Nephron (organoid): ENCODE results near the gene GPD1.
A peak's percentile ranks its signal among the peaks of the same experiment; 100 is the strongest.

Source experiments
- H3K27ac Mint-ChIP-seq, 3 experiments: 2 replicates each; pipeline ENCODE4 v1.8.0; 2020; ENCODE audit warnings: mixed read lengths in 3 of 3, mild to moderate bottlenecking in 2 of 3, moderate library complexity in 1 of 3
- H3K27me3 Mint-ChIP-seq: 2 replicates; pipeline ENCODE4 v1.8.0; 2021; ENCODE audit warnings: low read depth, mild to moderate bottlenecking, moderate library complexity, mixed read lengths
- H3K36me3 Mint-ChIP-seq: 2 replicates; pipeline ENCODE4 v1.8.0; 2020; ENCODE audit warnings: low read depth, mixed read lengths
- H3K4me1 Mint-ChIP-seq: 2 replicates; pipeline ENCODE4 v1.8.0; 2020; ENCODE audit warnings: mixed read lengths
- H3K4me3 Mint-ChIP-seq, 3 experiments: 2 replicates each; pipeline ENCODE4 v1.8.0; 2020; ENCODE audit warnings: mild to moderate bottlenecking in 3 of 3, mixed read lengths in 3 of 3, moderate library complexity in 2 of 3
- H3K9me3 Mint-ChIP-seq: 2 replicates; pipeline ENCODE4 v1.8.0; 2020; ENCODE audit warnings: mixed read lengths
- TF ChIP-seq, protein P1 (sequence below), 3 experiments: fragments of 200-600 bp; sonication (generic); IDR thresholded peaks; one replicate each; pipeline ENCODE4 v1.5.0; 2021; ENCODE audit warnings: antibody characterized with exemption in 3 of 3; ENCODE audit not compliant: unreplicated experiment in 3 of 3

Gene GPD1

DNA sequence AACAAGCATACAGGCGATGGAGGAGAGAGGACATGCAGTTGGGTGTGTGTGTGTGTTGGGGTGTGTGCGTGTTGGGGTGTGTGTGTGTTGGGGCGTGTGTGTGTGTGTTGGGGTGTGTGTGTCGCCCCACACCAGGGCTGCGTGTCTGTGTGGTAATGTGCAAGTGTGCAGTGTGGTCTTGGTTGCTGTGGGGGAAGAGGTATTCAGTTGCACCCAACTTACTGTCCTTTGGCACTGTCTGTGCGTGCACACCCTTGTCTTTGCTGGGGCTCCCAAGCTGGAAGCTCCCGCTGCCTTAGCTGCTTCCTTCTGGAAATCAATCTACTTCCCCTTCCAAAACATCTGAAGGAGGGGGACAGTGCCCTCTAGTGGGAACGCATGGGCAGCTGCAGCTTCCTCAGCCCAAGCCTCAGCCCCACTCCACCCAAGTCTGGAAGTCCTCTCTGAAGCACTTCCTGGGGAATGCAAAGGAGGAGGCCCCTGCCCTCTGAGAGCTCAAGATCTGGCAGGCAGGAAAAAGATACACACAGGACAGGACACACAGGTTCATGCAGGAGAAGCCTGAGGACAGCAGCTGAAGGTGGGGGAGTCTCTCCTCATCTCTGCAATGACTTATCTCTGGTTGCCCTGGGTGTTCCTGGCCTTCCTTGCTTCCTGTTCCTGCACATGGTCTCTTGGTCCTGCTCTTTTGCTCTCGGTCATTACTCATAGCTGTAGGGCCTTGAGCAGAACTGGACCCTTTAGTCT is 33.3 kb upstream of the GPD1 start:
- no peaks in the 10 kb centered on the region for H3K36me3 Mint-ChIP-seq
- peaks cover 4% of the 10 kb centered on the region for H3K27me3 Mint-ChIP-seq
- peaks cover 15% of the 10 kb centered on the region for H3K4me1 Mint-ChIP-seq
- peak overlapping the region; percentile 26 to 65 (median 52) for H3K27ac Mint-ChIP-seq
- no peaks in the 10 kb centered on the region for H3K9me3 Mint-ChIP-seq
- TF ChIP-seq, protein P1, sequence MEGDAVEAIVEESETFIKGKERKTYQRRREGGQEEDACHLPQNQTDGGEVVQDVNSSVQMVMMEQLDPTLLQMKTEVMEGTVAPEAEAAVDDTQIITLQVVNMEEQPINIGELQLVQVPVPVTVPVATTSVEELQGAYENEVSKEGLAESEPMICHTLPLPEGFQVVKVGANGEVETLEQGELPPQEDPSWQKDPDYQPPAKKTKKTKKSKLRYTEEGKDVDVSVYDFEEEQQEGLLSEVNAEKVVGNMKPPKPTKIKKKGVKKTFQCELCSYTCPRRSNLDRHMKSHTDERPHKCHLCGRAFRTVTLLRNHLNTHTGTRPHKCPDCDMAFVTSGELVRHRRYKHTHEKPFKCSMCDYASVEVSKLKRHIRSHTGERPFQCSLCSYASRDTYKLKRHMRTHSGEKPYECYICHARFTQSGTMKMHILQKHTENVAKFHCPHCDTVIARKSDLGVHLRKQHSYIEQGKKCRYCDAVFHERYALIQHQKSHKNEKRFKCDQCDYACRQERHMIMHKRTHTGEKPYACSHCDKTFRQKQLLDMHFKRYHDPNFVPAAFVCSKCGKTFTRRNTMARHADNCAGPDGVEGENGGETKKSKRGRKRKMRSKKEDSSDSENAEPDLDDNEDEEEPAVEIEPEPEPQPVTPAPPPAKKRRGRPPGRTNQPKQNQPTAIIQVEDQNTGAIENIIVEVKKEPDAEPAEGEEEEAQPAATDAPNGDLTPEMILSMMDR (IDR thresholded peaks at IDR 0.05; ENCODE audit: unreplicated experiment in 3 of 3), result peak; percentile 88 to 96 (median 90)
- H3K4me3 Mint-ChIP-seq, result peak overlapping the region in 1 of 3 experiments; percentile 1

DNA sequence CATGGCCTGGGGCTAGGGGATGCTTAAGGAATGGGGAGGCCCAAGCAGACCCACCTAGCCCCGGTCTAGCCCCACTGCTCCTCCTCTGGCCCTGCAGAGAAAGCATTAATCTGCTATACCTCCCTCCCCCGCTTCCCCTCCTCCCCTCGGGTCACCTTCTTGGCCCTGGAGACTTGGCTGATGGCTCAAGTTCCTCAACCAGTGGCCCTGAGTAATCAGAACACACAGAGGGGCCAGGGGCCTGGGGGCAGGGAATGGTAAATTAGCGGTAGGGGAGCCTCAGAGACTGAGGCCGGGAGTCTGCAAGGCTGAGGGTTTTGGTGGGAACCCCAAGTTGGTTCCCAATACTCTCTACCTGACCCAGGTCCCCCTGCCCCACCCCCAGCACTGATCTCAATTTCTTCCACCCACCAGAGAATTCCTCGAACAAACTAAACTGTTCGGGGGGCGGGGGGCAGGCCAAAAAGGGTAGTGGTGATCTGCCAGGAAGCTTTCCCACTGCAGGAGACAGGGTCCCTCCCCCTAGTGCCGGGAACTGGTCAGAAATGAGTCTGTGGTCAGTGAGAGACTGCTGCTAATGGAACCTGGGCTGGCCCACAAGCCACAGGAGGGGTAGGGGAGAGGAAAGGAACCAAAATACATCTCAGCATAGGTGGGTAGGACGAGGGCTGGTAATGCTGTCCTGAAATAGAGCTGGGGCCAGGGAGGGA is 31.5 kb upstream of the GPD1 start:
- H3K36me3 Mint-ChIP-seq, result no peaks in the 10 kb centered on the region
- no peak overlapping the region for H3K4me3 Mint-ChIP-seq
- TF ChIP-seq, protein P1 (IDR thresholded peaks at IDR 0.05; ENCODE audit: unreplicated experiment in 3 of 3), result no peak
- H3K4me1 Mint-ChIP-seq, result peaks cover 15% of the 10 kb centered on the region
- H3K9me3 Mint-ChIP-seq, result no peaks in the 10 kb centered on the region
- H3K27me3 Mint-ChIP-seq, result peaks cover 7% of the 10 kb centered on the region
- H3K27ac Mint-ChIP-seq, result no peak overlapping the region

- TF ChIP-seq, protein P1 (IDR thresholded peaks at IDR 0.05; ENCODE audit: unreplicated experiment in 3 of 3), result no peak
- no peak overlapping the region for H3K4me3 Mint-ChIP-seq
Measured at GRCh38 chr12:50073206-50073605, 30.6 kb upstream of the GPD1 start.

DNA sequence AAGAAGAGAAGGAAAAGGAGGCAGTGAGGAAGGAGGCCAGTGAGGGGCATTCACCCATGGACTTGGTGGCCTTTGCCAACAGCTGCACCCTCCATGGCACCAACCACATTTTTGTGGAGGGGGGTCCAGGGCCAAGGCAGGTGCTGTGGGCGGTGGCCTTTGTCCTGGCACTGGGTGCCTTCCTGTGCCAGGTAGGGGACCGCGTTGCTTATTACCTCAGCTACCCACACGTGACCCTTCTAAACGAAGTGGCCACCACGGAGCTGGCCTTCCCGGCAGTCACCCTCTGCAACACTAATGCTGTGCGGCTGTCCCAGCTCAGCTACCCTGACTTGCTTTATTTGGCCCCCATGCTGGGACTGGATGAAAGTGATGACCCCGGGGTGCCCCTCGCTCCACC is 30.1 kb upstream of the GPD1 start:
- H3K36me3 Mint-ChIP-seq, result no peaks in the 10 kb centered on the region
- H3K27me3 Mint-ChIP-seq, result peaks cover 7% of the 10 kb centered on the region
- TF ChIP-seq, protein P1 (IDR thresholded peaks at IDR 0.05; ENCODE audit: unreplicated experiment in 3 of 3), result no peak
- peaks cover 15% of the 10 kb centered on the region for H3K4me1 Mint-ChIP-seq
- H3K4me3 Mint-ChIP-seq, result no peak overlapping the region
- H3K9me3 Mint-ChIP-seq, result no peaks in the 10 kb centered on the region
- H3K27ac Mint-ChIP-seq, result no peak overlapping the region

More at GRCh38 chr12:50073206-50073605, 30.6 kb upstream of the GPD1 start:
- Mint-ChIP-seq H3K9me3 (no peaks in the 10 kb centered on the region), H3K27me3 (peaks cover 7% of the 10 kb centered on the region), H3K4me1 (peaks cover 15% of the 10 kb centered on the region), H3K36me3 (no peaks in the 10 kb centered on the region), H3K27ac (no peak overlapping the region)

GRCh38 chr12:50074936-50075807 is 28.6 kb upstream of the GPD1 start:
- Mint-ChIP-seq H3K4me1 (peaks cover 9% of the 10 kb centered on the region), H3K4me3 (no peak overlapping the region), H3K27ac (peak overlapping the region in 1 of 3 experiments; percentile 56), H3K27me3 (peaks cover 7% of the 10 kb centered on the region), H3K36me3 (no peaks in the 10 kb centered on the region), H3K9me3 (no peaks in the 10 kb centered on the region)
- TF ChIP-seq, protein P1 (IDR thresholded peaks at IDR 0.05; ENCODE audit: unreplicated experiment in 3 of 3), result peak; percentile 92 to 95 (median 94)
